ENCODE data around the gene SLC22A1. TPM values are rescaled to one million over a fixed set of nuclear protein-coding genes. Genes with fewer than 3 reads are reported as not detected.

Gene SLC22A1
- total and polyA plus RNA-seq, 2 of the 13 experiments (the other 11 are each of a cell fraction or from before 2014, with no cell fraction given), result 0.80 to 0.87 TPM

- Histone ChIP-seq H3K27ac (ENCODE audit: extremely low read length, insufficient read depth, low read length) (no peak overlapping the region), H2AFZ (ENCODE audit: low read length) (no peak overlapping the region), H3K4me2 (ENCODE audit: low read depth, low read length) (no peak overlapping the region), H3K9ac (ENCODE audit: insufficient read depth, low read depth, low read length) (no peak overlapping the region), H3K4me1 (ENCODE audit: insufficient read depth, low read length) (peaks cover 11% of the 10 kb centered on the region), H3K36me3 (replicated peaks in 1 of 2; ENCODE audit: control insufficient read depth in 1 of 2, insufficient read depth in 2 of 2, low read length in 2 of 2) (peaks cover 63 to 93% of the 10 kb centered on the region in 2 experiments), H3K9me3 (ENCODE audit: low read length) (no peaks in the 10 kb centered on the region), H3K4me3 (replicated peaks in 1 of 3; ENCODE audit: insufficient read depth in 1 of 3, low read depth in 2 of 3, low read length in 3 of 3) (no peak overlapping the region), H4K20me1 (ENCODE audit: insufficient read depth, low read length) (0 out of 2 replicates have a peak, but pooled peaks cover 4% of the 10 kb centered on the region), H3K79me2 (ENCODE audit: insufficient read depth, low read length) (no peaks in the 10 kb centered on the region), H3K27me3 (ENCODE audit: control insufficient read depth in 1 of 2, insufficient read depth in 2 of 2, low read length in 2 of 2) (no peaks in the 10 kb centered on the region)
- ATAC-seq (no peak), FAIRE-seq (no peak), DNase-seq (ENCODE audit: low spot score) (no peak)
- CTCF ChIA-PET (ENCODE audit: low intra/inter-chr PET ratio, low total read pairs), result interaction anchor here (0.7 to 2.6 kb wide), 3 partner anchors 49 to 366 kb away, joined by 3 to 22 read pairs (median 3); no protein-coding TSS in a partner anchor
- TF ChIP-seq ZBTB2 (CRISPR knock-in tag; IDR thresholded peaks at IDR 0.05; ENCODE audit: low read depth) (0 out of 2 replicates have a peak, but pooled peaks have one; percentile 7), ZNF335 (CRISPR knock-in tag; IDR thresholded peaks at IDR 0.05) (no peak), ZNF562 (CRISPR knock-in tag; IDR thresholded peaks at IDR 0.05; ENCODE audit: borderline replicate concordance) (0 out of 2 replicates have a peak, but pooled peaks have one; percentile 14)
- BruUV-seq (replicated peaks), result no TSS peak
- in situ Hi-C loops (cut with HindIII; ENCODE audit: extremely low pct_ligation_motif_present, low pct_unique_long_range_greater_than_20kb) (loop anchor here (5.0 kb wide), 1 partner anchor 368 kb away; no protein-coding TSS in a partner anchor), intact Hi-C loops (cut with micrococcal nuclease; ENCODE audit: unreplicated experiment) (loop anchor here (1.0 to 2.0 kb wide), 4 partner anchors 14 to 445 kb away; no protein-coding TSS in a partner anchor)
- POLR2A ChIA-PET, result no interaction called here
- WGBS (ENCODE audit: low lambda C conversion rate), result 92% methylated on average over 21 of the region's 21 CpGs
Measured at GRCh38 chr6:160088784-160089533, 32.7 kb upstream of the SLC22A1 start.

GRCh38 chr6:160089534-160089897, 32.1 kb upstream of the SLC22A1 start:
- intact Hi-C loops (cut with micrococcal nuclease; ENCODE audit: unreplicated experiment), result loop anchor here (2.0 kb wide), 1 partner anchor 13 kb away; no protein-coding TSS in a partner anchor
- no peak for FAIRE-seq
- TF ChIP-seq ZNF543 (CRISPR knock-in tag; IDR thresholded peaks at IDR 0.05) (no peak), POGZ (CRISPR knock-in tag; IDR thresholded peaks at IDR 0.05) (no peak), BHLHE40 (IDR thresholded peaks at IDR 0.05; ENCODE audit: low read length) (no peak), IRX3 (CRISPR knock-in tag; IDR thresholded peaks at IDR 0.05; ENCODE audit: borderline replicate concordance, low read depth) (no peak), ZNF619 (CRISPR knock-in tag; IDR thresholded peaks at IDR 0.05) (no peak), ZKSCAN5 (CRISPR knock-in tag; IDR thresholded peaks at IDR 0.05) (no peak), ZNF350 (CRISPR knock-in tag; IDR thresholded peaks at IDR 0.05; ENCODE audit: borderline replicate concordance, low read depth) (no peak), MLXIP (CRISPR knock-in tag; IDR thresholded peaks at IDR 0.05; ENCODE audit: borderline replicate concordance) (no peak)

More at GRCh38 chr6:160089534-160089897, 32.1 kb upstream of the SLC22A1 start:
- Histone ChIP-seq H3K4me3 (replicated peaks in 1 of 3; ENCODE audit: insufficient read depth in 1 of 3, low read depth in 2 of 3, low read length in 3 of 3) (no peak overlapping the region), H2AFZ (ENCODE audit: low read length) (no peak overlapping the region), H3K4me1 (ENCODE audit: insufficient read depth, low read length) (peaks cover 11% of the 10 kb centered on the region), H3K27ac (ENCODE audit: extremely low read length, insufficient read depth, low read length) (no peak overlapping the region), H3K9ac (ENCODE audit: insufficient read depth, low read depth, low read length) (no peak overlapping the region), H3K27me3 (ENCODE audit: control insufficient read depth in 1 of 2, insufficient read depth in 2 of 2, low read length in 2 of 2) (no peaks in the 10 kb centered on the region), H4K20me1 (ENCODE audit: insufficient read depth, low read length) (0 out of 2 replicates have a peak, but pooled peaks cover 4% of the 10 kb centered on the region), H3K9me3 (ENCODE audit: low read length) (no peaks in the 10 kb centered on the region), H3K36me3 (replicated peaks in 1 of 2; ENCODE audit: control insufficient read depth in 1 of 2, insufficient read depth in 2 of 2, low read length in 2 of 2) (peaks cover 62 to 92% of the 10 kb centered on the region in 2 experiments), H3K4me2 (ENCODE audit: low read depth, low read length) (no peak overlapping the region), H3K79me2 (ENCODE audit: insufficient read depth, low read length) (no peaks in the 10 kb centered on the region)
- WGBS (ENCODE audit: low lambda C conversion rate), result 98% methylated on average over 7 of the region's 7 CpGs
- in situ Hi-C loops (cut with HindIII; ENCODE audit: extremely low pct_ligation_motif_present, low pct_unique_long_range_greater_than_20kb), result loop anchor here (5.0 kb wide), 1 partner anchor 368 kb away; no protein-coding TSS in a partner anchor
- no TSS peak for BruUV-seq (replicated peaks)
- ATAC-seq, result no peak
- CTCF ChIA-PET (ENCODE audit: low intra/inter-chr PET ratio, low total read pairs), result no interaction called here
- DNase-seq (ENCODE audit: low spot score), result no peak
- POLR2A ChIA-PET, result no interaction called here

Measured in HepG2 (cell line).